ENCODE results near the gene ATG2B.

GRCh38 chr14:96269359-96269710 is 93.8 kb downstream of the ATG2B start:
- TF ChIP-seq CTCF (conservative IDR thresholded peaks at IDR 0.05; ENCODE audit: low read length) (no peak), EZH2phosphoT487 (IDR thresholded peaks at IDR 0.05; ENCODE audit: borderline replicate concordance, low read depth, low read length) (no peak)

Measured in OCI-LY7 (cell line).